Neural progenitor cell (in vitro differentiated cells): ENCODE measurements around the gene TADA2B. TPM values are rescaled to one million over a fixed set of nuclear protein-coding genes. Genes with fewer than 3 reads are reported as not detected.

Experiments
- DNase-seq: peaks from one replicate; pipeline ENCODE4 v3.0.0-alpha.2; 2016; ENCODE audit warnings: low spot score
- H2AFZ ChIP-seq: fragments of 200-600 bp; sonication (generic); replicated peaks from 2 replicates; pipeline ENCODE4 v1.6.1; 2016; ENCODE audit warnings: antibody characterized with exemption
- H3F3A ChIP-seq: fragments of 200-600 bp; sonication (generic); 2 replicates; pipeline ENCODE4 v1.6.1; 2016; ENCODE audit warnings: antibody characterized with exemption, low read depth
- H3K27ac ChIP-seq: fragments of 200-600 bp; sonication (generic); 2 replicates; pipeline ENCODE4 v1.5.1; 2016; ENCODE audit warnings: mild to moderate bottlenecking
- H3K27me3 ChIP-seq: fragments of 200-600 bp; sonication (generic); 2 replicates; pipeline ENCODE4 v1.6.1; 2016; ENCODE audit warnings: mild to moderate bottlenecking, moderate library complexity
- H3K36me3 ChIP-seq: fragments of 200-600 bp; sonication (generic); 2 replicates; pipeline ENCODE4 v1.5.1; 2016
- H3K4me1 ChIP-seq: fragments of 200-600 bp; sonication (generic); 2 replicates; pipeline ENCODE4 v1.6.1; 2016; ENCODE audit warnings: mixed run types
- H3K4me2 ChIP-seq: fragments of 200-600 bp; sonication (generic); 2 replicates; pipeline ENCODE4 v1.6.1; 2016
- H3K4me3 ChIP-seq: fragments of 200-600 bp; sonication (generic); 2 replicates; pipeline ENCODE4 v1.5.1; 2016
- H3K79me2 ChIP-seq: fragments of 200-600 bp; sonication (generic); 2 replicates; pipeline ENCODE4 v1.6.1; 2016; ENCODE audit warnings: low read depth
- H3K9ac ChIP-seq: fragments of 200-600 bp; sonication (generic); 2 replicates; pipeline ENCODE4 v1.6.1; 2016
- H3K9me3 ChIP-seq: fragments of 200-600 bp; sonication (generic); 2 replicates; pipeline ENCODE4 v1.5.1; 2016; ENCODE audit warnings: low read depth
- H4K20me1 ChIP-seq: fragments of 200-600 bp; sonication (generic); 2 replicates; pipeline ENCODE4 v1.6.1; 2016; ENCODE audit warnings: low read depth
- H3K27ac Mint-ChIP-seq: 3 replicates; pipeline ENCODE4 v1.8.0; 2021; ENCODE audit warnings: mixed read lengths
- H3K27me3 Mint-ChIP-seq: 2 replicates; pipeline ENCODE4 v1.8.0; 2022; ENCODE audit warnings: low read depth, mild to moderate bottlenecking, inconsistent platforms, moderate library complexity, mixed read lengths; ENCODE audit not compliant: insufficient read depth
- H3K36me3 Mint-ChIP-seq: 3 replicates; pipeline ENCODE4 v1.8.0; 2021; ENCODE audit warnings: mixed read lengths
- H3K4me1 Mint-ChIP-seq: 3 replicates; pipeline ENCODE4 v1.8.0; 2021; ENCODE audit warnings: mixed read lengths
- H3K4me3 Mint-ChIP-seq: 3 replicates; pipeline ENCODE4 v1.8.0; 2021; ENCODE audit warnings: mild to moderate bottlenecking, moderate library complexity, mixed read lengths
- H3K9me3 Mint-ChIP-seq: 3 replicates; pipeline ENCODE4 v1.8.0; 2020; ENCODE audit warnings: mixed read lengths
- EZH2 ChIP-seq: fragments of 200-600 bp; sonication (generic); IDR thresholded peaks from 2 replicates; pipeline ENCODE4 v1.6.1; 2017; ENCODE audit warnings: antibody characterized with exemption, mild to moderate bottlenecking, moderate library complexity
- EZH2phosphoT487 ChIP-seq: fragments of 200-600 bp; sonication (generic); IDR thresholded peaks from 2 replicates; pipeline ENCODE4 v1.6.1; 2017; ENCODE audit warnings: antibody characterized with exemption
- total RNA-seq: library from RNA; depleted of rRNA; stranded (reverse); fragments of >200 nt; gene quantifications from 2 replicates; pipeline ENCODE4 v1.2.3, GENCODE V29; 2015; ENCODE audit warnings: low replicate concordance
- TF ChIP-seq, protein P1 (sequence below): fragments of 200-600 bp; sonication (generic); IDR thresholded peaks from 2 replicates; pipeline ENCODE4 v1.5.1; 2017; ENCODE audit warnings: antibody characterized with exemption, mild to moderate bottlenecking

Gene TADA2B
- total RNA-seq, 1 donor from 2014 or later = 12.6 TPM

DNA sequence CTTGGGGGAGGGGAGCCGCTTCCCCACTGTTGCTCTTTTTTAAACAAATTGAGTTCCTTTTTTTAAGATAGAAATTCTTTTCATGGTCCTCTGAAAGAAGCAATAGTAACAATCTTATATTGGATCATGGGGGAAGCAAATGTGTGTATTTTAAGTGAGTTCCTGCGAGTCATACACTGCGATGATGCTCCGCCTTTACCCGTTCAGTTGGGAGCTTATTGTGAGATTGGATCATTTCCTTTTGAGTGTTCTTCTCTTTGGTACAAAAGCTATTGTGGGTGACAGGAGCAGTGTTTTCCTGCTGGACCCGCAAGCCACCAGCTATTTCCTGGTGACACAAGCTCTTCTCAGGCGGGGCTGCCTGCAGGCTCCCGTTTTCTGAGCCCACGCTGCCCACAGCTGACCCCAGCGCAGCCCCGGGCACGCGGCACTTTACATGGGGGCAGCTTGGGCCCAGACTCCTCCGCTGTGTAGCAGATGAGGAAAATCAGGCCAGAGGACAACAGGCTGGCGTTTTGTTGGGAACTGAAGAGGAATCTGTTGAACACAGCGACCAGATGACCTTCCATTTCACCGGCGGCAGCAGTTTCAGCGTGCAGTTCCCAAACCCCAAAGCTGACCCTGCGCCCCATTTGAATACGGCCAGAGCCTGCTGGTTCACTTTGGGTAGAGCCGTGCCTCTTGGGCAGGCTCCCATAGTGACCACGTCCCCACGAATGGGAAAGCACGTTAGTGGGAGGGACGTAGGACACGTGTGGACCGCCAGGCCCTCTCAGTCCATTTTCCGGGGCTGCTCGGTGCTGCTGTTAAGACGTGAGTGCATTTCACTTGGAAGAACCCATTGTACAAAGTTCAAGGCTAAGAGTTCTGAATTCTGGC is 12.2 kb downstream of the TADA2B start:
- H3K27me3 ChIP-seq = no peaks in the 10 kb centered on the region
- Mint-ChIP-seq H3K27ac (no peak overlapping the region), H3K4me1 (no peaks in the 10 kb centered on the region), H3K4me3 (no peak overlapping the region), H3K36me3 (peaks cover 18% of the 10 kb centered on the region), H3K9me3 (no peaks in the 10 kb centered on the region), H3K27me3 (peaks cover 2% of the 10 kb centered on the region)
- H3K36me3 ChIP-seq = no peaks in the 10 kb centered on the region
- H3K79me2 ChIP-seq = peaks cover 3% of the 10 kb centered on the region
- H4K20me1 ChIP-seq = peaks cover 21% of the 10 kb centered on the region
- H3F3A ChIP-seq = no peaks in the 10 kb centered on the region
- no peaks in the 10 kb centered on the region for H3K9me3 ChIP-seq
- no peak overlapping the region for H2AFZ ChIP-seq
- no peak overlapping the region for H3K4me2 ChIP-seq
- no peak overlapping the region for H3K4me3 ChIP-seq
- no peak overlapping the region for H3K9ac ChIP-seq
- TF ChIP-seq EZH2phosphoT487 = no peak
- TF ChIP-seq EZH2 = no peak
- TF ChIP-seq, protein P1, sequence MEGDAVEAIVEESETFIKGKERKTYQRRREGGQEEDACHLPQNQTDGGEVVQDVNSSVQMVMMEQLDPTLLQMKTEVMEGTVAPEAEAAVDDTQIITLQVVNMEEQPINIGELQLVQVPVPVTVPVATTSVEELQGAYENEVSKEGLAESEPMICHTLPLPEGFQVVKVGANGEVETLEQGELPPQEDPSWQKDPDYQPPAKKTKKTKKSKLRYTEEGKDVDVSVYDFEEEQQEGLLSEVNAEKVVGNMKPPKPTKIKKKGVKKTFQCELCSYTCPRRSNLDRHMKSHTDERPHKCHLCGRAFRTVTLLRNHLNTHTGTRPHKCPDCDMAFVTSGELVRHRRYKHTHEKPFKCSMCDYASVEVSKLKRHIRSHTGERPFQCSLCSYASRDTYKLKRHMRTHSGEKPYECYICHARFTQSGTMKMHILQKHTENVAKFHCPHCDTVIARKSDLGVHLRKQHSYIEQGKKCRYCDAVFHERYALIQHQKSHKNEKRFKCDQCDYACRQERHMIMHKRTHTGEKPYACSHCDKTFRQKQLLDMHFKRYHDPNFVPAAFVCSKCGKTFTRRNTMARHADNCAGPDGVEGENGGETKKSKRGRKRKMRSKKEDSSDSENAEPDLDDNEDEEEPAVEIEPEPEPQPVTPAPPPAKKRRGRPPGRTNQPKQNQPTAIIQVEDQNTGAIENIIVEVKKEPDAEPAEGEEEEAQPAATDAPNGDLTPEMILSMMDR = no peak
- DNase-seq = no peak
- no peak overlapping the region for H3K27ac ChIP-seq
- no peaks in the 10 kb centered on the region for H3K4me1 ChIP-seq

DNA sequence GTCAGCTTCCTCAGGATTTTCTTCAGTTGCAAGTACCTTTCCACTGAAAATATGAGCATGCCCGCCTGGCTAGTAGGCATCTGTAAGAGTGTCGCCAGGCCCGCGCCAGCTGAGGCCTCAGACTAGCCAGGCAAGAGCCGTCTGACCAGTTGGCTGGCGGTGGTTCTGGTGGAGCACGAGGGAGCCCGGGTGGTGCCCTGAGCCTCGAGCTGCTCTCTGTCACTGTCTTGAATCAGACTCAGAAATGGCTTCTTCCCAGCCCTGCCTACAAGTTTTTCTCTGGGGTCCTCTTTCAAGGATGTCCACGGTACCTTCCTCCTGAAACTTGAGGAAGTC is 12.8 kb downstream of the TADA2B start:
- Mint-ChIP-seq H3K27ac (no peak overlapping the region), H3K27me3 (peaks cover 2% of the 10 kb centered on the region), H3K36me3 (peaks cover 19% of the 10 kb centered on the region), H3K9me3 (no peaks in the 10 kb centered on the region), H3K4me3 (no peak overlapping the region), H3K4me1 (no peaks in the 10 kb centered on the region)
- Histone ChIP-seq H3K27me3 (no peaks in the 10 kb centered on the region), H3K36me3 (no peaks in the 10 kb centered on the region), H3K27ac (no peak overlapping the region), H3F3A (no peaks in the 10 kb centered on the region), H4K20me1 (peaks cover 16% of the 10 kb centered on the region), H3K4me3 (no peak overlapping the region), H3K4me1 (no peaks in the 10 kb centered on the region), H3K79me2 (peaks cover 3% of the 10 kb centered on the region), H3K4me2 (no peak overlapping the region), H2AFZ (no peak overlapping the region), H3K9me3 (no peaks in the 10 kb centered on the region), H3K9ac (no peak overlapping the region)
- DNase-seq = no peak
- TF ChIP-seq, protein P1 = no peak
- no peak for TF ChIP-seq EZH2phosphoT487
- no peak for TF ChIP-seq EZH2

DNA sequence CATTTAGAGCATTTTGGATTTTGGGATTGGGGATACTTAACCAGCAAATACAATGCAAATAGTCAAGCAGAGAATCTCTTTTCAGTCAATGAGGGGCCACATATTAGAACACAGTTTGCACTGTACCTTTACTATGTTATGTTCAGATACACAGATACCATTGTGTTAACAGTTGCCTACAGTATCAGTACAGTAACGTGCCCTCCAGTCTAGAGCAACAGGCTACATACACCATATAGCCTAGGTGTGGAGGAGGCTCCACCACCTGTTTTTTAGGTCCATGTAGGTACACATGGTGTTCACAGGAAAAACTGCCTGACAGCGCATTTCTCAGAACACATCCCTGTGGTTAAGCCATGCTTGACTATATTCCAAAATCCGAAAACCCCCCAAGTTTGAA is 15.6 kb downstream of the TADA2B start:
- Histone ChIP-seq H3K9ac (no peak overlapping the region), H3K4me1 (no peaks in the 10 kb centered on the region), H3K79me2 (peaks cover 3% of the 10 kb centered on the region), H3K9me3 (no peaks in the 10 kb centered on the region), H3F3A (no peaks in the 10 kb centered on the region), H3K4me3 (no peak overlapping the region), H3K27me3 (no peaks in the 10 kb centered on the region), H3K27ac (no peak overlapping the region), H3K4me2 (no peak overlapping the region), H2AFZ (no peak overlapping the region), H4K20me1 (peaks cover 10% of the 10 kb centered on the region), H3K36me3 (peaks cover 6% of the 10 kb centered on the region)
- peaks cover 33% of the 10 kb centered on the region for H3K36me3 Mint-ChIP-seq
- H3K27me3 Mint-ChIP-seq = peaks cover 2% of the 10 kb centered on the region
- no peaks in the 10 kb centered on the region for H3K4me1 Mint-ChIP-seq
- H3K9me3 Mint-ChIP-seq = no peaks in the 10 kb centered on the region
- DNase-seq = no peak
- H3K27ac Mint-ChIP-seq = no peak overlapping the region
- H3K4me3 Mint-ChIP-seq = no peak overlapping the region
- TF ChIP-seq, protein P1 = no peak
- no peak for TF ChIP-seq EZH2
- no peak for TF ChIP-seq EZH2phosphoT487
